NB4 (cell line): Measurements from ENCODE around the gene KRT7.
"Not testable (repeated sequence)": the region's sequence is repeated elsewhere in the genome, so short reads cannot be mapped to it uniquely, and the experiment has no call there.

Experiments
- MYC ChIP-seq: IDR thresholded peaks from 2 replicates; pipeline ENCODE4 v1.6.1; 2011; ENCODE audit warnings: low read depth, low read length
- POLR2A ChIP-seq: IDR thresholded peaks from 2 replicates; pipeline ENCODE4 v1.6.1; 2011; ENCODE audit warnings: mild to moderate bottlenecking; ENCODE audit not compliant: insufficient read length; ENCODE audit errors: extremely low read depth
- TF ChIP-seq, protein P1 (sequence below): IDR thresholded peaks from one replicate; pipeline ENCODE4 v1.5.1; 2012; ENCODE audit warnings: low read depth, low read length

GRCh38 chr12:52290483-52291134, 57.6 kb downstream of the KRT7 start:
- TF ChIP-seq, protein P1, sequence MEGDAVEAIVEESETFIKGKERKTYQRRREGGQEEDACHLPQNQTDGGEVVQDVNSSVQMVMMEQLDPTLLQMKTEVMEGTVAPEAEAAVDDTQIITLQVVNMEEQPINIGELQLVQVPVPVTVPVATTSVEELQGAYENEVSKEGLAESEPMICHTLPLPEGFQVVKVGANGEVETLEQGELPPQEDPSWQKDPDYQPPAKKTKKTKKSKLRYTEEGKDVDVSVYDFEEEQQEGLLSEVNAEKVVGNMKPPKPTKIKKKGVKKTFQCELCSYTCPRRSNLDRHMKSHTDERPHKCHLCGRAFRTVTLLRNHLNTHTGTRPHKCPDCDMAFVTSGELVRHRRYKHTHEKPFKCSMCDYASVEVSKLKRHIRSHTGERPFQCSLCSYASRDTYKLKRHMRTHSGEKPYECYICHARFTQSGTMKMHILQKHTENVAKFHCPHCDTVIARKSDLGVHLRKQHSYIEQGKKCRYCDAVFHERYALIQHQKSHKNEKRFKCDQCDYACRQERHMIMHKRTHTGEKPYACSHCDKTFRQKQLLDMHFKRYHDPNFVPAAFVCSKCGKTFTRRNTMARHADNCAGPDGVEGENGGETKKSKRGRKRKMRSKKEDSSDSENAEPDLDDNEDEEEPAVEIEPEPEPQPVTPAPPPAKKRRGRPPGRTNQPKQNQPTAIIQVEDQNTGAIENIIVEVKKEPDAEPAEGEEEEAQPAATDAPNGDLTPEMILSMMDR = not testable (repeated sequence)
- TF ChIP-seq POLR2A, MYC: not testable (repeated sequence)
